Measurements from ENCODE around the gene PARP9. TPM values are rescaled to one million over a fixed set of nuclear protein-coding genes. Genes with fewer than 3 reads are reported as not detected.
A peak's percentile ranks its signal among the peaks of the same experiment; 100 is the strongest.

Gene PARP9
- total and polyA plus RNA-seq, 4 experiments from 2014 or later, result 23.1 to 43.4 (median 25.0) TPM

DNA sequence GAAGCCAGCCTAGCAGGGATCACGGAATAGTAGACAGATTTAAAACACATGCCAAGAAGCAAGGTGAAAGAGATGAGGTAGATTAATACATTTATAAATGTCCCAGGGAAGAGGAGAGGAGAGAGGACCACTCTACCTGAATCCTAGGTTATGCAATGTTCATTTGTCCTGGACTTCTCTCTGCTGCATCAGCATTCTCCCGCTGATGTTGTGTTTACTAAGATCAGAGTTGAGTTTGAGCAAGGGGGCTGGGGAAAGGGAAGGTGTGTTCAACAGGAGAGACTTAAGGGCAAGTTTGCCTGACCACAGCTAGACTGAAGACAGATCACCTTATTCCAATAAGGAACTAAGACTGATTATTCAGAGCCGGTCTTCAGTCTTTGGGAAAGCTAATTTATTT, 48.2 kb downstream of the PARP9 start:
- peaks cover 20 to 36% (median 26%) of the 10 kb centered on the region in 4 donors for H3K4me1 Mint-ChIP-seq
- ChIA-PET CTCF (ENCODE audit: partially characterized antibody) (interaction anchor here (1.4 kb wide), 1 partner anchor 164 kb away, joined by 4 read pairs; no protein-coding TSS in a partner anchor), POLR2A (ENCODE audit: partially characterized antibody) (no interaction called here)
- no peaks in the 10 kb centered on the region for H3K27me3 Mint-ChIP-seq
- Histone ChIP-seq H3K36me3 (ENCODE audit: insufficient read depth, low read length) (no peaks in the 10 kb centered on the region), H3K27ac (ENCODE audit: low read depth, low read length) (no peak overlapping the region), H3K9me3 (ENCODE audit: control insufficient read depth in 1 of 2, low read length in 2 of 2) (no peaks in the 10 kb centered on the region), H3K27me3 (ENCODE audit: insufficient read depth, low read length) (no peaks in the 10 kb centered on the region), H3K4me1 (ENCODE audit: insufficient read depth, low read length) (peaks cover 28% of the 10 kb centered on the region), H3K4me3 (ENCODE audit: low read length in 2 of 2) (no peak overlapping the region)
- intact Hi-C loops (cut with micrococcal nuclease), result loop anchor here (10.0 kb wide), 2 partner anchors 681 to 689 kb away; partner anchors contain the start of genes EAF2, IQCB1 and SEC22A
- peaks cover 0 to 10% of the 10 kb centered on the region in 2 donors for H3K36me3 Mint-ChIP-seq
- peak overlapping the region in 1 of 7 donors; percentile 91 for H3K27ac Mint-ChIP-seq
- peak overlapping the region in 3 of 8 donors; percentile 25 to 57 (median 53) for H3K4me3 Mint-ChIP-seq
- no peak for DNase-seq
- H3K9me3 Mint-ChIP-seq, result peaks cover 0 to 2% (median 0%) of the 10 kb centered on the region in 8 donors

DNA sequence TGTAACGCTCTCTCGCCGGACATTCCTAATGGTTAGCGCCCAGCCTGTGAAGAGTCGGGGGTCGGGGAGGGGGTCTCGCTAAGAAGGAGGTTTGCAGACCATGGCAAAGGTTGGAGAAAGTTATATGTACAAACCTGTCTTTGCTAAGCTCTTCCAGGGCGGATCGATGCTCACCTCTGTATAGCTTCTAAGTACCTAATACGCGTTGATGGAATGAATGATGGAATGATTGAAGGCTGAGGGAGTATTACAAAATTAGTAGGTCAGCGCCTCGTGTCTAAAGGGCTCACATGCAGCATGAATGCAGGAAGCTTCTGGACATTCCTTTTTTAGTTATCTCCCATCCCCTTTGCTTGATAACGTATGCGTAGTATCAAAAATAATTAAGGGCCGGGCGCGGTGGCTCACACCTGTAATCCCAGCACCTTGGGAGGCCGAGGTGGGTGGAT, 49.1 kb downstream of the PARP9 start:
- peaks cover 2 to 10% of the 10 kb centered on the region in 2 donors for H3K36me3 Mint-ChIP-seq
- DNase-seq, result peak in 1 of 5 donors; percentile 24
- intact Hi-C loops (cut with micrococcal nuclease), result loop anchor here (10.0 kb wide), 2 partner anchors 680 to 690 kb away; partner anchors contain the start of genes EAF2, IQCB1 and SEC22A
- peaks cover 0 to 2% (median 0%) of the 10 kb centered on the region in 8 donors for H3K9me3 Mint-ChIP-seq
- no peaks in the 10 kb centered on the region for H3K36me3 ChIP-seq (ENCODE audit: insufficient read depth, low read length)
- H3K27me3 Mint-ChIP-seq, result no peaks in the 10 kb centered on the region
- H3K4me1 Mint-ChIP-seq, result peaks cover 24 to 45% (median 33%) of the 10 kb centered on the region in 4 donors
- H3K4me3 ChIP-seq (ENCODE audit: low read length in 2 of 2), result peak overlapping the region; percentile 50 to 58
- H3K4me1 ChIP-seq (ENCODE audit: insufficient read depth, low read length), result peaks cover 30% of the 10 kb centered on the region
- peak overlapping the region; percentile 90 to 95 (median 92) for H3K4me3 Mint-ChIP-seq
- no peaks in the 10 kb centered on the region for H3K27me3 ChIP-seq (ENCODE audit: insufficient read depth, low read length)
- ChIA-PET POLR2A (ENCODE audit: partially characterized antibody) (interaction anchor here (0.7 to 2.5 kb wide), 17 partner anchors 11 to 969 kb away, joined by 3 to 43 read pairs (median 4); partner anchors contain the start of genes DTX3L, EAF2, FAM162A and HCLS1), CTCF (ENCODE audit: partially characterized antibody) (interaction anchor here (0.6 to 1.4 kb wide), 6 partner anchors 10 to 935 kb away, joined by 3 to 6 read pairs (median 4); partner anchors contain the start of gene FAM162A)
- no peaks in the 10 kb centered on the region for H3K9me3 ChIP-seq (ENCODE audit: control insufficient read depth in 1 of 2, low read length in 2 of 2)
- H3K27ac ChIP-seq (ENCODE audit: low read depth, low read length), result peak overlapping the region; percentile 97
- peak overlapping the region; percentile 91 to 96 (median 94) for H3K27ac Mint-ChIP-seq

- ChIA-PET POLR2A (ENCODE audit: partially characterized antibody) (interaction anchor here (0.7 to 2.5 kb wide), 20 partner anchors 10 to 968 kb away, joined by 3 to 43 read pairs (median 4); partner anchors contain the start of genes DTX3L, EAF2, FAM162A and HCLS1), CTCF (ENCODE audit: partially characterized antibody) (interaction anchor here (0.6 to 1.4 kb wide), 6 partner anchors 11 to 934 kb away, joined by 3 to 6 read pairs (median 4); partner anchors contain the start of gene FAM162A)
- no peaks in the 10 kb centered on the region for H3K9me3 ChIP-seq (ENCODE audit: control insufficient read depth in 1 of 2, low read length in 2 of 2)
- intact Hi-C loops (cut with micrococcal nuclease), result loop anchor here (1.0 to 10.0 kb wide), 7 partner anchors 47 to 690 kb away; partner anchors contain the start of genes EAF2, FAM162A, HSPBAP1 and IQCB1
- H3K27ac ChIP-seq (ENCODE audit: low read depth, low read length), result peak within 1 kb of the TSS; percentile 97
- H3K4me3 ChIP-seq (ENCODE audit: low read length in 2 of 2), result peak within 1 kb of the TSS; percentile 58 to 71
- no peaks in the 10 kb centered on the region for H3K27me3 ChIP-seq (ENCODE audit: insufficient read depth, low read length)
- peak; percentile 86 to 92 (median 90) for DNase-seq
- Mint-ChIP-seq H3K4me1 (peaks cover 24 to 51% (median 36%) of the 10 kb centered on the region in 4 donors), H3K27me3 (no peaks in the 10 kb centered on the region), H3K27ac (peak within 1 kb of the TSS; percentile 91 to 98 (median 96)), H3K4me3 (peak within 1 kb of the TSS; percentile 90 to 95 (median 93)), H3K36me3 (peaks cover 9 to 10% of the 10 kb centered on the region in 2 donors), H3K9me3 (peaks cover 0 to 3% (median 0%) of the 10 kb centered on the region in 8 donors)
- no peaks in the 10 kb centered on the region for H3K36me3 ChIP-seq (ENCODE audit: insufficient read depth, low read length)
- peaks cover 30% of the 10 kb centered on the region for H3K4me1 ChIP-seq (ENCODE audit: insufficient read depth, low read length)
These were observed 49.7 kb downstream of the PARP9 start, which contains the start of gene KPNA1 for GRCh38 chr3:122514123-122515019. Gene KPNA1 (minus strand): TSS chr3:122514939. CDS start chr3:122496565, 18,374 bp downstream.

- H3K36me3 Mint-ChIP-seq, result peaks cover 11 to 12% of the 10 kb centered on the region in 2 donors
- H3K4me1 Mint-ChIP-seq, result peaks cover 27 to 56% (median 42%) of the 10 kb centered on the region in 4 donors
- intact Hi-C loops (cut with micrococcal nuclease), result loop anchor here (1.0 to 10.0 kb wide), 7 partner anchors 46 to 691 kb away; partner anchors contain the start of genes EAF2, FAM162A, HSPBAP1 and IQCB1
- H3K4me3 ChIP-seq (ENCODE audit: low read length in 2 of 2), result peak overlapping the region; percentile 58 to 71
- POLR2A ChIA-PET (ENCODE audit: partially characterized antibody), result interaction anchor here (0.8 to 2.5 kb wide), 6 partner anchors 10 to 166 kb away, joined by 3 to 43 read pairs (median 6); partner anchors contain the start of genes FAM162A, MIX23 and WDR5B
- H3K27me3 Mint-ChIP-seq, result no peaks in the 10 kb centered on the region
- H3K4me3 Mint-ChIP-seq, result peak overlapping the region; percentile 87 to 94 (median 92)
- no peaks in the 10 kb centered on the region for H3K36me3 ChIP-seq (ENCODE audit: insufficient read depth, low read length)
- H3K27me3 ChIP-seq (ENCODE audit: insufficient read depth, low read length), result no peaks in the 10 kb centered on the region
- peak overlapping the region; percentile 73 to 98 (median 94) for H3K27ac Mint-ChIP-seq
- no peak for DNase-seq
- peak overlapping the region; percentile 97 for H3K27ac ChIP-seq (ENCODE audit: low read depth, low read length)
- H3K9me3 ChIP-seq (ENCODE audit: control insufficient read depth in 1 of 2, low read length in 2 of 2), result no peaks in the 10 kb centered on the region
- peaks cover 30% of the 10 kb centered on the region for H3K4me1 ChIP-seq (ENCODE audit: insufficient read depth, low read length)
- H3K9me3 Mint-ChIP-seq, result peaks cover 0 to 8% (median 0%) of the 10 kb centered on the region in 8 donors
- CTCF ChIA-PET (ENCODE audit: partially characterized antibody), result interaction anchor here (2.1 kb wide), 1 partner anchor 129 kb away, joined by 6 read pairs; the partner anchor contains the start of gene FAM162A
These were observed 50.5 kb downstream of the PARP9 start for GRCh38 chr3:122513386-122514122.

DNA sequence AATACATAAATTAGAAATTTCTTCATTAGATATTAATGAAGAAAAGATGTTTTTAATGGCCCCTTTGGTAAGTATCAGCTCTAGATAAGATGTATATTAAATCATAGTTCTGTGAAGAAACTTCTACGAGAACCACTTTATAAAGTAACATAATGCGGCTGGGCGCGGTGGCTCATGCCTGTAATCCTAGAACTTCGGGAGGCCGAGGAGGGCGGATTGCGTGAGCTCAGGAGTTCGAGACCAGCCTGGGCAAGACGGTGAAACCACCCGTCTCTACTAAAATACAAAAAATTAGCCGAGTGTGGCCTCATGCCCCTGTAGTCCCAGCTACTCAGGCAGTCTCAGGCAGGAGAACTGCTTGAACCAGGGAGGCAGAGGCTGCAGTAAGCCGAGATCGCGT, 51.8 kb downstream of the PARP9 start:
- no peak overlapping the region for H3K27ac ChIP-seq (ENCODE audit: low read depth, low read length)
- no peaks in the 10 kb centered on the region for H3K36me3 ChIP-seq (ENCODE audit: insufficient read depth, low read length)
- POLR2A ChIA-PET (ENCODE audit: partially characterized antibody), result interaction anchor here (0.7 kb wide), 1 partner anchor 96 kb away, joined by 3 read pairs; the partner anchor contains the start of gene WDR5B
- H3K4me1 Mint-ChIP-seq, result peaks cover 33 to 67% (median 51%) of the 10 kb centered on the region in 4 donors
- peak overlapping the region in 2 of 7 donors; percentile 68 to 69 for H3K27ac Mint-ChIP-seq
- CTCF ChIA-PET (ENCODE audit: partially characterized antibody), result interaction anchor here (2.1 kb wide), 1 partner anchor 128 kb away, joined by 6 read pairs; the partner anchor contains the start of gene FAM162A
- peaks cover 12 to 13% of the 10 kb centered on the region in 2 donors for H3K36me3 Mint-ChIP-seq
- intact Hi-C loops (cut with micrococcal nuclease), result loop anchor here (5.0 to 10.0 kb wide), 3 partner anchors 45 to 693 kb away; partner anchors contain the start of genes EAF2, IQCB1 and SEC22A
- no peak overlapping the region for H3K4me3 Mint-ChIP-seq
- no peaks in the 10 kb centered on the region for H3K9me3 ChIP-seq (ENCODE audit: control insufficient read depth in 1 of 2, low read length in 2 of 2)
- no peak for DNase-seq
- peaks cover 41% of the 10 kb centered on the region for H3K4me1 ChIP-seq (ENCODE audit: insufficient read depth, low read length)
- H3K9me3 Mint-ChIP-seq, result peaks cover 0 to 8% (median 0%) of the 10 kb centered on the region in 8 donors
- H3K4me3 ChIP-seq (ENCODE audit: low read length in 2 of 2), result no peak overlapping the region
- no peaks in the 10 kb centered on the region for H3K27me3 Mint-ChIP-seq
- no peaks in the 10 kb centered on the region for H3K27me3 ChIP-seq (ENCODE audit: insufficient read depth, low read length)
